Measurements from ENCODE around the gene BBC3. TPM values are rescaled to one million over a fixed set of nuclear protein-coding genes. Genes with fewer than 3 reads are reported as not detected.
A peak's percentile ranks its signal among the peaks of the same experiment; 100 is the strongest.
"Not testable (repeated sequence)": the region's sequence is repeated elsewhere in the genome, so short reads cannot be mapped to it uniquely, and the experiment has no call there.

Gene BBC3
- 1 to 10 TPM; 2.5 to 2.9 TPM for total RNA-seq

GRCh38 chr19:47230921-47231214 lies at the start of gene BBC3:
Gene BBC3, minus strand, starts transcription at chr19:47231199. Its CDS starts 2,768 bp downstream, at chr19:47228431.
- H3K27ac ChIP-seq = peak within 1 kb of the TSS; percentile 99 to 100
- peak within 1 kb of the TSS; percentile 84 to 85 for H3K4me3 ChIP-seq
- no peaks in the 10 kb centered on the region for H3K36me3 ChIP-seq
- TF ChIP-seq CTCF (IDR thresholded peaks at IDR 0.05) = no peak
- H3K4me1 ChIP-seq = peaks cover 0 to 49% of the 10 kb centered on the region in 2 donors
- no peak for DNase-seq (ENCODE audit: low spot score)
- no peaks in the 10 kb centered on the region for H3K27me3 ChIP-seq
- H3K9me3 ChIP-seq = no peaks in the 10 kb centered on the region

GRCh38 chr19:47280183-47280797 lies 49.3 kb upstream of the BBC3 start:
- Histone ChIP-seq H3K4me3 (no peak overlapping the region), H3K4me1 (peaks cover 0 to 12% of the 10 kb centered on the region in 2 donors), H3K9me3 (no peaks in the 10 kb centered on the region), H3K27ac (no peak overlapping the region), H3K36me3 (no peaks in the 10 kb centered on the region), H3K27me3 (no peaks in the 10 kb centered on the region)
- peak in 1 of 2 donors; percentile 23 for TF ChIP-seq CTCF (IDR thresholded peaks at IDR 0.05)
- DNase-seq (ENCODE audit: low spot score) = no peak

GRCh38 chr19:47276513-47276912 lies 45.5 kb upstream of the BBC3 start:
- Histone ChIP-seq H3K27ac (peak overlapping the region; percentile 75 to 95), H3K4me1 (peaks cover 0 to 28% of the 10 kb centered on the region in 2 donors)
- H3K27me3 ChIP-seq; H3K36me3 ChIP-seq; H3K4me3 ChIP-seq; H3K9me3 ChIP-seq; DNase-seq (ENCODE audit: low spot score): not testable (repeated sequence)

GRCh38 chr19:47275791-47276461 lies 44.9 kb upstream of the BBC3 start:
- no peaks in the 10 kb centered on the region for H3K27me3 ChIP-seq
- H3K4me3 ChIP-seq = peak overlapping the region in 1 of 2 donors; percentile 75
- no peak for TF ChIP-seq CTCF (IDR thresholded peaks at IDR 0.05)
- H3K9me3 ChIP-seq = no peaks in the 10 kb centered on the region
- DNase-seq (ENCODE audit: low spot score) = peak; percentile 87
- H3K27ac ChIP-seq = peak overlapping the region; percentile 75 to 95
- H3K4me1 ChIP-seq = peaks cover 0 to 28% of the 10 kb centered on the region in 2 donors
- H3K36me3 ChIP-seq = peaks cover 6% of the 10 kb centered on the region

- peaks cover 0 to 28% of the 10 kb centered on the region in 2 donors for H3K4me1 ChIP-seq
- H3K27ac ChIP-seq = peak overlapping the region; percentile 75 to 95
- TF ChIP-seq CTCF (IDR thresholded peaks at IDR 0.05) = no peak
- H3K27me3 ChIP-seq = no peaks in the 10 kb centered on the region
- H3K9me3 ChIP-seq = no peaks in the 10 kb centered on the region
- H3K4me3 ChIP-seq = peak overlapping the region; percentile 52 to 75
- DNase-seq (ENCODE audit: low spot score) = peak; percentile 65
- peaks cover 14% of the 10 kb centered on the region for H3K36me3 ChIP-seq
Measured at GRCh38 chr19:47274891-47275761, 44.1 kb upstream of the BBC3 start.

Data from right atrium auricular region (tissue), 2 donors.